GM23338 (cell line): Measurements from ENCODE around the gene KCNJ3. TPM values are rescaled to one million over a fixed set of nuclear protein-coding genes. Genes with fewer than 3 reads are reported as not detected.

ENCODE experiments used
- ATAC-seq: fragments of 200-7000 bp; cut with Tn5 transposase; 3 replicates; pipeline ENCODE4 v1.9.1; 2020
- DNase-seq: peaks from one replicate; pipeline ENCODE4 v3.0.0-alpha.2; 2015; ENCODE audit warnings: low spot score
- H2AFZ ChIP-seq: fragments of 200-600 bp; sonication (generic); 2 replicates; pipeline ENCODE4 v1.8.0; 2016; ENCODE audit warnings: antibody characterized with exemption, mild to moderate bottlenecking, moderate library complexity
- H3F3A ChIP-seq: fragments of 200-600 bp; sonication (generic); replicated peaks from 2 replicates; pipeline ENCODE4 v1.8.0; 2017; ENCODE audit warnings: antibody characterized with exemption, mixed run types, low read depth
- H3K27ac ChIP-seq: fragments of 200-600 bp; sonication (generic); 2 replicates; pipeline ENCODE4 v1.6.1; 2016; ENCODE audit warnings: low read depth
- H3K27me3 ChIP-seq: fragments of 200-600 bp; sonication (generic); 2 replicates; pipeline ENCODE4 v1.8.0; 2016; ENCODE audit warnings: mild to moderate bottlenecking, mixed run types, moderate library complexity; ENCODE audit not compliant: insufficient read depth
- H3K36me3 ChIP-seq: fragments of 200-600 bp; sonication (generic); 2 replicates; pipeline ENCODE4 v1.8.0; 2016; ENCODE audit warnings: mild to moderate bottlenecking; ENCODE audit not compliant: insufficient read depth
- H3K4me1 ChIP-seq: fragments of 200-600 bp; sonication (generic); 2 replicates; pipeline ENCODE4 v1.8.0; 2016; ENCODE audit warnings: mild to moderate bottlenecking, moderate library complexity; ENCODE audit not compliant: insufficient read depth
- H3K4me2 ChIP-seq: fragments of 200-600 bp; sonication (generic); 2 replicates; pipeline ENCODE4 v1.7.1; 2017; ENCODE audit warnings: mixed run types
- H3K4me3 ChIP-seq: fragments of 200-600 bp; sonication (generic); 2 replicates; pipeline ENCODE4 v1.6.1; 2016; ENCODE audit warnings: mixed run types
- H3K79me2 ChIP-seq: fragments of 200-600 bp; sonication (generic); replicated peaks from 2 replicates; pipeline ENCODE4 v1.8.0; 2017; ENCODE audit warnings: mild to moderate bottlenecking; ENCODE audit not compliant: insufficient read depth
- H3K9me2 ChIP-seq: fragments of 200-600 bp; sonication (generic); 2 replicates; pipeline ENCODE4 v1.8.0; 2017; ENCODE audit not compliant: insufficient read depth
- H4K20me1 ChIP-seq: fragments of 200-600 bp; sonication (generic); replicated peaks from 2 replicates; pipeline ENCODE4 v1.8.0; 2017; ENCODE audit warnings: mild to moderate bottlenecking; ENCODE audit not compliant: insufficient read depth
- H3K27ac Mint-ChIP-seq: 2 replicates; pipeline ENCODE4 v1.8.0; 2020; ENCODE audit warnings: inconsistent platforms, mild to moderate bottlenecking, moderate library complexity, mixed read lengths
- H3K27me3 Mint-ChIP-seq: 3 replicates; pipeline ENCODE4 v1.8.0; 2022; ENCODE audit warnings: low read depth, mild to moderate bottlenecking, moderate library complexity, mixed read lengths, inconsistent platforms; ENCODE audit not compliant: insufficient read depth, poor library complexity
- H3K36me3 Mint-ChIP-seq: 3 replicates; pipeline ENCODE4 v1.8.0; 2021; ENCODE audit warnings: low read depth, mild to moderate bottlenecking, inconsistent platforms, moderate library complexity, mixed read lengths
- H3K4me1 Mint-ChIP-seq: 3 replicates; pipeline ENCODE4 v1.8.0; 2020; ENCODE audit warnings: mild to moderate bottlenecking, inconsistent platforms, mixed read lengths
- H3K4me3 Mint-ChIP-seq: 3 replicates; pipeline ENCODE4 v1.8.0; 2021; ENCODE audit warnings: moderate library complexity, mild to moderate bottlenecking, inconsistent platforms, mixed read lengths
- H3K9me3 Mint-ChIP-seq: 3 replicates; pipeline ENCODE4 v1.8.0; 2020; ENCODE audit warnings: moderate library complexity, mild to moderate bottlenecking, inconsistent platforms, mixed read lengths
- CTCF ChIP-seq, 2 experiments: fragments of 200-600 bp in 1 of 2; sonication (generic) in 1 of 2; conservative IDR thresholded peaks; 2 replicates each; pipeline versions ENCODE4 v1.5.1 to v1.6.1; 2016 to 2017; ENCODE audit warnings: antibody characterized with exemption in 2 of 2, low read depth in 2 of 2, mild to moderate bottlenecking in 2 of 2, moderate library complexity in 1 of 2
- ETS1 ChIP-seq: IDR thresholded peaks from 2 replicates; pipeline ENCODE4 v1.6.1; 2016; ENCODE audit warnings: antibody characterized with exemption
- EZH2 ChIP-seq: fragments of 200-600 bp; sonication (generic); IDR thresholded peaks from one replicate; pipeline ENCODE4 v1.8.0; 2017; ENCODE audit warnings: antibody characterized with exemption, mild to moderate bottlenecking, low read depth; ENCODE audit not compliant: unreplicated experiment
- EZH2phosphoT487 ChIP-seq: fragments of 200-600 bp; sonication (generic); IDR thresholded peaks from one replicate; pipeline ENCODE4 v1.8.1; 2018; ENCODE audit warnings: antibody characterized with exemption; ENCODE audit not compliant: unreplicated experiment
- REST ChIP-seq: IDR thresholded peaks from one replicate; pipeline ENCODE4 v1.6.1; 2018; ENCODE audit warnings: antibody characterized with exemption; ENCODE audit not compliant: unreplicated experiment
- ZNF114 ChIP-seq: fragments of 250-450 bp; sonication (Bioruptor Pico); IDR thresholded peaks from 2 replicates; pipeline ENCODE4 v1.5.0; 2020; ENCODE audit warnings: mild to moderate bottlenecking, moderate library complexity
- ZNF462 ChIP-seq: fragments of 250-450 bp; sonication (Bioruptor Pico); IDR thresholded peaks from 2 replicates; pipeline ENCODE4 v1.5.0; 2020; ENCODE audit warnings: mild to moderate bottlenecking, moderate library complexity
- polyA plus RNA-seq: library from polyadenylated mRNA; unstranded; fragments of >200 nt; fragmentation: Nextera tagmentation; extraction: Ambion mirVana; gene quantifications from 2 replicates; pipeline ENCODE4 v1.2.1, GENCODE V29; 2016
- total RNA-seq: library from RNA; depleted of rRNA; stranded (reverse); fragments of >200 nt; shearing (Covaris generic); gene quantifications from 2 replicates; pipeline ENCODE4 v1.2.3, GENCODE V29; 2014

Gene KCNJ3
- total and polyA plus RNA-seq, 2 experiments from 2014 or later = 0.05 to 0.28 TPM

GRCh38 chr2:154882725-154883124 lies 184.2 kb downstream of the KCNJ3 start:
- H3K4me2 ChIP-seq = no peak overlapping the region
- no peaks in the 10 kb centered on the region for H3K27me3 ChIP-seq
- peaks cover 3% of the 10 kb centered on the region; the same call in 2 of the 3 replicates for H3K9me3 Mint-ChIP-seq
- H3K4me1 Mint-ChIP-seq = no peaks in the 10 kb centered on the region
- H3K79me2 ChIP-seq = no peaks in the 10 kb centered on the region
- ATAC-seq (no peak), DNase-seq (no peak)
- no peaks in the 10 kb centered on the region for H3K9me2 ChIP-seq
- no peak overlapping the region for H3K4me3 Mint-ChIP-seq
- no peaks in the 10 kb centered on the region for H3K36me3 ChIP-seq
- H2AFZ ChIP-seq = no peak overlapping the region
- no peaks in the 10 kb centered on the region for H3F3A ChIP-seq
- H4K20me1 ChIP-seq = no peaks in the 10 kb centered on the region
- TF ChIP-seq ZNF114 (CRISPR knock-in tag) (no peak), CTCF (conservative IDR thresholded peaks at IDR 0.05; ENCODE audit: low read depth in 2 of 2) (no peak), ZNF462 (no peak), ETS1 (no peak), EZH2 (no peak), REST (no peak), EZH2phosphoT487 (no peak)
- H3K36me3 Mint-ChIP-seq = no peaks in the 10 kb centered on the region
- no peaks in the 10 kb centered on the region for H3K4me1 ChIP-seq
- H3K4me3 ChIP-seq = no peak overlapping the region
- H3K27me3 Mint-ChIP-seq = no peaks in the 10 kb centered on the region
- no peak overlapping the region for H3K27ac Mint-ChIP-seq
- H3K27ac ChIP-seq = no peak overlapping the region
